CD4-positive, alpha-beta T cell (primary cell): ENCODE measurements around the gene NPAS3. TPM values are rescaled to one million over a fixed set of nuclear protein-coding genes. Genes with fewer than 3 reads are reported as not detected.

Experiments used
- ATAC-seq: fragments of 200-7000 bp; cut with Tn5 transposase; one replicate; pipeline ENCODE4 v1.10.0; 2022; ENCODE audit warnings: mild to moderate bottlenecking; ENCODE audit not compliant: poor library complexity
- CTCF ChIA-PET: fragments of 350-600 bp; sonication (Branson Sonifier 250); formaldehyde crosslinking; loops from one replicate; lab custom pipeline; 2021; ENCODE audit warnings: antibody characterized with exemption, inconsistent platforms; lab: Charles Lee
- POLR2A ChIA-PET: fragments of 350-600 bp; sonication (Branson Sonifier 250); formaldehyde crosslinking; loops from one replicate; lab custom pipeline; 2021; ENCODE audit warnings: antibody characterized with exemption, inconsistent platforms; lab: Charles Lee
- DNase-seq, 14 experiments: peaks; one replicate each; pipeline ENCODE4 v3.0.0-alpha.2; 2013 to 2020; ENCODE audit warnings: mixed read lengths in 2 of 14
- H3K27ac ChIP-seq, 2 donors: one replicate each; pipeline versions ENCODE4 v1.5.1 to v1.7.0; 2013; ENCODE audit warnings: low read length in 2 of 2, low read depth in 1 of 2, mild to moderate bottlenecking in 1 of 2
- H3K27me3 ChIP-seq, 2 experiments: 1 replicate in 1 of 2; 2 replicates in 1 of 2; pipeline versions ENCODE4 v1.6.1 to v1.7.0; 2013; ENCODE audit warnings: low read length in 2 of 2, control low read depth in 1 of 2, mild to moderate bottlenecking in 1 of 2, moderate library complexity in 1 of 2; ENCODE audit not compliant: insufficient read depth in 2 of 2, control insufficient read depth in 1 of 2
- H3K36me3 ChIP-seq: one replicate; pipeline ENCODE4 v1.6.1; 2013; ENCODE audit warnings: low read length, control low read depth; ENCODE audit not compliant: insufficient read depth
- H3K4me1 ChIP-seq: one replicate; pipeline ENCODE4 v1.6.1; 2013; ENCODE audit warnings: low read length, control low read depth; ENCODE audit not compliant: insufficient read depth
- H3K4me3 ChIP-seq: one replicate; pipeline ENCODE4 v1.5.1; 2013; ENCODE audit warnings: mild to moderate bottlenecking, low read length, moderate library complexity
- H3K9me3 ChIP-seq, 2 experiments: 1 replicate in 1 of 2; 2 replicates in 1 of 2; pipeline versions ENCODE4 v1.6.1 to v1.7.0; 2013; ENCODE audit warnings: low read length in 2 of 2, mild to moderate bottlenecking in 2 of 2, control low read depth in 1 of 2, moderate library complexity in 1 of 2; ENCODE audit not compliant: control insufficient read depth in 1 of 2, insufficient read depth in 1 of 2
- H3K27ac Mint-ChIP-seq: one replicate; pipeline ENCODE4 v1.8.0; 2020; ENCODE audit warnings: mixed read lengths
- H3K27me3 Mint-ChIP-seq: one replicate; pipeline ENCODE4 v1.8.0; 2021; ENCODE audit warnings: mixed read lengths
- H3K36me3 Mint-ChIP-seq: one replicate; pipeline ENCODE4 v1.8.0; 2021; ENCODE audit warnings: low read depth, mixed read lengths
- H3K4me1 Mint-ChIP-seq: one replicate; pipeline ENCODE4 v1.8.0; 2021; ENCODE audit warnings: low read depth, mixed read lengths
- H3K4me3 Mint-ChIP-seq: one replicate; pipeline ENCODE4 v1.8.0; 2020; ENCODE audit warnings: mild to moderate bottlenecking, mixed read lengths
- H3K9me3 Mint-ChIP-seq: one replicate; pipeline ENCODE4 v1.8.0; 2020; ENCODE audit warnings: mixed read lengths
- CTCF ChIP-seq: fragments of 200-600 bp; IDR thresholded peaks from one replicate; pipeline ENCODE4 v1.8.0; 2022; ENCODE audit warnings: antibody characterized with exemption, mild to moderate bottlenecking
- intact Hi-C, 2 experiments: fragments of 100-400 bp; cut with DNase I in 1 of 2; cut with micrococcal nuclease in 1 of 2; formaldehyde crosslinking; loops; one replicate each; pipeline versions ENCODE4 v1.15.1 to v1.9.0; 2023 to 2025; cut with DNase I, micrococcal nuclease
- total RNA-seq, 174 experiments: library from RNA in 2 of 174; stranded (reverse) in 2 of 174; gene quantifications; one replicate each; pipeline ENCODE4 v1.2.3 and lab custom pipeline; 2021 to 2026

The NPAS3 gene
- total RNA-seq, 2 experiments from 2014 or later = not detected

- no peaks in the 10 kb centered on the region for H3K4me1 Mint-ChIP-seq
- POLR2A ChIA-PET = no interaction called here
- TF ChIP-seq CTCF = no peak
- H3K27me3 Mint-ChIP-seq = peaks cover 7% of the 10 kb centered on the region
- CTCF ChIA-PET = no interaction called here
- intact Hi-C loops = no loop called here
- no peaks in the 10 kb centered on the region for H3K36me3 Mint-ChIP-seq
- no peak overlapping the region for H3K4me3 Mint-ChIP-seq
- Histone ChIP-seq H3K27ac (no peak overlapping the region), H3K9me3 (no peaks in the 10 kb centered on the region), H3K36me3 (no peaks in the 10 kb centered on the region), H3K4me1 (no peaks in the 10 kb centered on the region), H3K4me3 (no peak overlapping the region), H3K27me3 (no peaks in the 10 kb centered on the region)
- H3K27ac Mint-ChIP-seq = no peak overlapping the region
- no peaks in the 10 kb centered on the region for H3K9me3 Mint-ChIP-seq
- ATAC-seq (no peak), DNase-seq (no peak)
Observed at GRCh38 chr14:33598582-33598981, 659.9 kb downstream of the NPAS3 start.

GRCh38 chr14:33602396-33602795, 663.7 kb downstream of the NPAS3 start:
- Histone ChIP-seq H3K4me3 (no peak overlapping the region), H3K27ac (no peak overlapping the region), H3K27me3 (no peaks in the 10 kb centered on the region), H3K36me3 (no peaks in the 10 kb centered on the region), H3K4me1 (no peaks in the 10 kb centered on the region), H3K9me3 (no peaks in the 10 kb centered on the region)
- H3K4me1 Mint-ChIP-seq = no peaks in the 10 kb centered on the region
- H3K27me3 Mint-ChIP-seq = peaks cover 7% of the 10 kb centered on the region
- ChIA-PET POLR2A (no interaction called here), CTCF (no interaction called here)
- DNase-seq (no peak), ATAC-seq (no peak)
- intact Hi-C loops = no loop called here
- H3K27ac Mint-ChIP-seq = no peak overlapping the region
- H3K4me3 Mint-ChIP-seq = no peak overlapping the region
- H3K36me3 Mint-ChIP-seq = no peaks in the 10 kb centered on the region
- peaks cover 3% of the 10 kb centered on the region for H3K9me3 Mint-ChIP-seq
- TF ChIP-seq CTCF = no peak

- Mint-ChIP-seq H3K4me1 (no peaks in the 10 kb centered on the region), H3K9me3 (peaks cover 3% of the 10 kb centered on the region), H3K27me3 (no peaks in the 10 kb centered on the region), H3K4me3 (no peak overlapping the region), H3K36me3 (no peaks in the 10 kb centered on the region), H3K27ac (no peak overlapping the region)
- POLR2A ChIA-PET = no interaction called here
- H3K9me3 ChIP-seq = no peaks in the 10 kb centered on the region
- H3K36me3 ChIP-seq = no peaks in the 10 kb centered on the region
- H3K27ac ChIP-seq = no peak overlapping the region
- H3K27me3 ChIP-seq = no peaks in the 10 kb centered on the region
- no peak overlapping the region for H3K4me3 ChIP-seq
- DNase-seq (no peak), ATAC-seq (no peak)
- CTCF ChIA-PET = no interaction called here
- no peak for TF ChIP-seq CTCF
- intact Hi-C loops = no loop called here
- no peaks in the 10 kb centered on the region for H3K4me1 ChIP-seq
Observed at GRCh38 chr14:33606591-33606990, 667.9 kb downstream of the NPAS3 start.
